ENCODE results near the gene USP7. TPM values are rescaled to one million over a fixed set of nuclear protein-coding genes. Genes with fewer than 3 reads are reported as not detected.
"Not testable (repeated sequence)": the region's sequence is repeated elsewhere in the genome, so short reads cannot be mapped to it uniquely, and the experiment has no call there.

The USP7 gene
- total and polyA plus RNA-seq, 4 donors, result 13.7 to 85.6 (median 37.7) TPM

DNA sequence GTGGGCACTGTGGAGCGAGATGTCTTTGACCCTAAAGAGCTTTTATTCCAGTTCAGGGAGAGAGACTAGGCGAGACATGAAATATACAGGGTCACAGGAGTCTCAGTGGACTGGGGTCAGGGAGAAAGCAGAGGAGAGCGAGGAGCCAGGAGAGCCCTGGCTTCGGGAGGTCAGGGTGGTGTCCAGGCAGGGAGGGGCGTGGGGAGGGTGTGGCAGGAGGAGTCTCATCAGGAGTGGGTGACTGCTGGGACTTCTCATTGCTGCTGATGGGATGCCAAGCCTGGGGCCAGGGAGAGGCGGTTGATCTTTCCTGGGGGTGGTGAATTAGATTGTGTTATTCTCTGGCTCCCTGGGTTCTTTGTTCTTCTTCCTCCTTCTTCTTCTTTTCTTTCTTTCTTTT lies 22.4 kb upstream of the USP7 start (continued):
- TF ChIP-seq YY1 (IDR thresholded peaks at IDR 0.05) (no peak), NR2F2 (IDR thresholded peaks at IDR 0.05) (no peak), HNF4G (IDR thresholded peaks at IDR 0.05) (no peak), HNF4A (conservative IDR thresholded peaks at IDR 0.05) (no peak)

DNA sequence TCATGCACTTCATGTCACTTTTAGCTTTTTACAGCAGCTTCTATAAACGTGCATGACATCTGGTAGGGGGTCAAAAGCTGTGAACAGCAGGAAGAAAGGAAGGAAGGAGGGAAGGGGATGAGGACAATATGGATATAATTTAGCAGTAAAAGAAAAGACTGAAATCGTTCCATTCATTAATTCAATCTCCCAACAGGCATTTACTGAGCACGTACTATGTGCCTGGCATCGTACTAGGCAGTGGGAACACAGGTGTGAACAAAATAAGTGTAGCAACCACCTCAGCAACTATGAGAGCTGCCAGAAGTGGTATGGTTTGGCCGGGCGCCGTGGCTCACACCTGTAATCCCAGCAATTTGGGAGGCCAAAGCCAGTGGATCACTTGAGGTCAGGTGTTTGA lies 19.1 kb upstream of the USP7 start:
- DNase-seq (ENCODE audit: low spot score), result no peak
- Histone ChIP-seq H3K4me1 (ENCODE audit: control insufficient read depth in 4 of 4, insufficient read depth in 4 of 4, low read length in 3 of 4) (peaks cover 0 to 4% (median 0%) of the 10 kb centered on the region in 4 donors), H3K9me3 (ENCODE audit: control insufficient read depth in 4 of 4, low read length in 3 of 4) (no peaks in the 10 kb centered on the region), H3K27ac (ENCODE audit: low read depth in 1 of 2, low read length in 2 of 2) (no peak overlapping the region), H3K36me3 (ENCODE audit: control insufficient read depth in 4 of 4, insufficient read depth in 3 of 4, low read depth in 1 of 4, low read length in 3 of 4) (no peaks in the 10 kb centered on the region), H3K4me3 (ENCODE audit: low read depth in 1 of 3, low read length in 3 of 3) (no peak overlapping the region), H3K9ac (ENCODE audit: low read depth in 1 of 2, low read length in 2 of 2) (no peak overlapping the region), H3K27me3 (ENCODE audit: control insufficient read depth in 4 of 4, insufficient read depth in 4 of 4, low read length in 3 of 4) (no peaks in the 10 kb centered on the region)
- 87% methylated on average over 7 of the region's 7 CpGs for WGBS
- no peak for TF ChIP-seq ATF3 (IDR thresholded peaks at IDR 0.05)
- no peak for TF ChIP-seq EGR1 (IDR thresholded peaks at IDR 0.05; ENCODE audit: low read depth in 2 of 2)
- no peak for TF ChIP-seq NR2F2 (IDR thresholded peaks at IDR 0.05)
- TF ChIP-seq HNF4A (conservative IDR thresholded peaks at IDR 0.05), result no peak
- no peak for TF ChIP-seq MAX (IDR thresholded peaks at IDR 0.05)
- no peak for TF ChIP-seq JUND (IDR thresholded peaks at IDR 0.05)
- TF ChIP-seq, protein P1, sequence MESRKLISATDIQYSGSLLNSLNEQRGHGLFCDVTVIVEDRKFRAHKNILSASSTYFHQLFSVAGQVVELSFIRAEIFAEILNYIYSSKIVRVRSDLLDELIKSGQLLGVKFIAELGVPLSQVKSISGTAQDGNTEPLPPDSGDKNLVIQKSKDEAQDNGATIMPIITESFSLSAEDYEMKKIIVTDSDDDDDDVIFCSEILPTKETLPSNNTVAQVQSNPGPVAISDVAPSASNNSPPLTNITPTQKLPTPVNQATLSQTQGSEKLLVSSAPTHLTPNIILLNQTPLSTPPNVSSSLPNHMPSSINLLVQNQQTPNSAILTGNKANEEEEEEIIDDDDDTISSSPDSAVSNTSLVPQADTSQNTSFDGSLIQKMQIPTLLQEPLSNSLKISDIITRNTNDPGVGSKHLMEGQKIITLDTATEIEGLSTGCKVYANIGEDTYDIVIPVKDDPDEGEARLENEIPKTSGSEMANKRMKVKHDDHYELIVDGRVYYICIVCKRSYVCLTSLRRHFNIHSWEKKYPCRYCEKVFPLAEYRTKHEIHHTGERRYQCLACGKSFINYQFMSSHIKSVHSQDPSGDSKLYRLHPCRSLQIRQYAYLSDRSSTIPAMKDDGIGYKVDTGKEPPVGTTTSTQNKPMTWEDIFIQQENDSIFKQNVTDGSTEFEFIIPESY (IDR thresholded peaks at IDR 0.05), result no peak
- TF ChIP-seq RXRA (IDR thresholded peaks at IDR 0.05), result no peak
- TF ChIP-seq FOXA2 (IDR thresholded peaks at IDR 0.05), result no peak

DNA sequence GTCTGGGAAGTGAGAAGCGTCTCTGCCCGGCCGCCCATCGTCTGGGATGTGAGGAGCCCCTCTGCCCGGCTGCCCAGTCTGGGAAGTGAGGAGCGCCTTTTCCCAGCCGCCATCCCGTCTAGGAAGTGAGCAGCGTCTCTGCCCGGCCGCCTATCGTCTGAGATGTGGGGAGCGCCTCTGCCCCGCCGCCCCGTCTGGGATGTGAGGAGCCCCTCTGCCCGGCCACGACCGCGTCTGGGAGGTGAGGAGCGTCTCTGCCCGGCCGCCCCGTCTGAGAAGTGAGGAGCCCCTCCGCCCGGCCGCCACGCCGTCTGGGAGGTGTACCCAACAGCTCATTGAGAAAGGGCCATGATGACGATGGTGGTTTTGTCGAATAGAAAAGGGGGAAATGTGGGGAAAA lies 18.2 kb upstream of the USP7 start:
- not testable (repeated sequence) for DNase-seq (ENCODE audit: low spot score)

GRCh38 chr16:8976189-8976588 lies 12.5 kb upstream of the USP7 start:
- DNase-seq (ENCODE audit: low spot score); H3K4me1 ChIP-seq (ENCODE audit: control insufficient read depth in 4 of 4, insufficient read depth in 4 of 4, low read length in 3 of 4); H3K9ac ChIP-seq (ENCODE audit: low read depth in 1 of 2, low read length in 2 of 2); H3K36me3 ChIP-seq (ENCODE audit: control insufficient read depth in 4 of 4, insufficient read depth in 3 of 4, low read depth in 1 of 4, low read length in 3 of 4); H3K27me3 ChIP-seq (ENCODE audit: control insufficient read depth in 4 of 4, insufficient read depth in 4 of 4, low read length in 3 of 4); H3K4me3 ChIP-seq (ENCODE audit: low read depth in 1 of 3, low read length in 3 of 3); H3K9me3 ChIP-seq (ENCODE audit: control insufficient read depth in 4 of 4, low read length in 3 of 4); H3K27ac ChIP-seq (ENCODE audit: low read depth in 1 of 2, low read length in 2 of 2): not testable (repeated sequence)
- WGBS, result 73% methylated on average over 3 of the region's 3 CpGs

More for the DNA sequence above, 18.2 kb upstream of the USP7 start:
- not testable (repeated sequence) for H3K9ac ChIP-seq (ENCODE audit: low read depth in 1 of 2, low read length in 2 of 2); H3K36me3 ChIP-seq (ENCODE audit: control insufficient read depth in 4 of 4, insufficient read depth in 3 of 4, low read depth in 1 of 4, low read length in 3 of 4); H3K27me3 ChIP-seq (ENCODE audit: control insufficient read depth in 4 of 4, insufficient read depth in 4 of 4, low read length in 3 of 4); H3K4me1 ChIP-seq (ENCODE audit: control insufficient read depth in 4 of 4, insufficient read depth in 4 of 4, low read length in 3 of 4); H3K27ac ChIP-seq (ENCODE audit: low read depth in 1 of 2, low read length in 2 of 2); H3K9me3 ChIP-seq (ENCODE audit: control insufficient read depth in 4 of 4, low read length in 3 of 4); H3K4me3 ChIP-seq (ENCODE audit: low read depth in 1 of 3, low read length in 3 of 3)
- 94% methylated on average over 31 of the region's 31 CpGs for WGBS

- H3K9me3 ChIP-seq (ENCODE audit: control insufficient read depth in 4 of 4, low read length in 3 of 4), result no peaks in the 10 kb centered on the region
- H3K27ac ChIP-seq (ENCODE audit: low read depth in 1 of 2, low read length in 2 of 2), result no peak overlapping the region
- no peaks in the 10 kb centered on the region for H3K27me3 ChIP-seq (ENCODE audit: control insufficient read depth in 4 of 4, insufficient read depth in 4 of 4, low read length in 3 of 4)
- H3K4me1 ChIP-seq (ENCODE audit: control insufficient read depth in 4 of 4, insufficient read depth in 4 of 4, low read length in 3 of 4), result no peaks in the 10 kb centered on the region
- H3K9ac ChIP-seq (ENCODE audit: low read depth in 1 of 2, low read length in 2 of 2), result no peak overlapping the region
- H3K36me3 ChIP-seq (ENCODE audit: control insufficient read depth in 4 of 4, insufficient read depth in 3 of 4, low read depth in 1 of 4, low read length in 3 of 4), result no peaks in the 10 kb centered on the region
- 75% methylated on average over 11 of the region's 11 CpGs for WGBS
- no peak for DNase-seq (ENCODE audit: low spot score)
- no peak overlapping the region for H3K4me3 ChIP-seq (ENCODE audit: low read depth in 1 of 3, low read length in 3 of 3)
- no peak for TF ChIP-seq JUND (IDR thresholded peaks at IDR 0.05)
These were observed 11.3 kb upstream of the USP7 start for GRCh38 chr16:8975039-8975438.
